LNCaP clone FGC (cell line): ENCODE data around the gene GNAS.

Experiments
- DNase-seq: peaks from one replicate; pipeline ENCODE4 v3.0.0-alpha.2; 2011; ENCODE audit warnings: low read depth
- H3K4me3 ChIP-seq: 2 replicates; pipeline ENCODE4 v1.5.1; 2011; ENCODE audit warnings: mild to moderate bottlenecking, low read depth, low read length, control low read depth
- TF ChIP-seq, protein P1 (sequence below): IDR thresholded peaks from 2 replicates; pipeline ENCODE4 v1.5.1; 2012; ENCODE audit warnings: mild to moderate bottlenecking; ENCODE audit not compliant: control insufficient read depth, insufficient read depth; ENCODE audit errors: extremely low read depth

Gene GNAS

DNA sequence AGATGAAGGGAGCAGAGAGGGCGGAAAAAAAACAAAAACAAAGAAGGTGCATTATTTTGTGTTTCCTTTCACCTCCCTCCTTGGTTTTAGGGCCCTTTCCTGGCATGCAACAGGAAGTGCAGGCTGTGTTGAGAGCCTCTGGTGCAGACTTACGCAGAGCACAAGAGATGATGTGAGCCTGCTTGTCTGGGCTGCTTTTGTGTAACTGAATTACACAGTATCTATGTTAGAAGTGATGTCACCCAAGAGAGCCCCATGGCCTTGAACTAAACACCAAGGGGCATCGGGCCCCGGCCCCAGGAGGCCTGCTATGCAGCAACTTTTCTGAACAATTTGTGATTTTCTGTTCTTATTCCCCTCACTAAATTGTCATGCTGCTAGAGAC lies 25.5 kb downstream of the GNAS start:
- no peak for DNase-seq
- H3K4me3 ChIP-seq: no peak overlapping the region
- TF ChIP-seq, protein P1, sequence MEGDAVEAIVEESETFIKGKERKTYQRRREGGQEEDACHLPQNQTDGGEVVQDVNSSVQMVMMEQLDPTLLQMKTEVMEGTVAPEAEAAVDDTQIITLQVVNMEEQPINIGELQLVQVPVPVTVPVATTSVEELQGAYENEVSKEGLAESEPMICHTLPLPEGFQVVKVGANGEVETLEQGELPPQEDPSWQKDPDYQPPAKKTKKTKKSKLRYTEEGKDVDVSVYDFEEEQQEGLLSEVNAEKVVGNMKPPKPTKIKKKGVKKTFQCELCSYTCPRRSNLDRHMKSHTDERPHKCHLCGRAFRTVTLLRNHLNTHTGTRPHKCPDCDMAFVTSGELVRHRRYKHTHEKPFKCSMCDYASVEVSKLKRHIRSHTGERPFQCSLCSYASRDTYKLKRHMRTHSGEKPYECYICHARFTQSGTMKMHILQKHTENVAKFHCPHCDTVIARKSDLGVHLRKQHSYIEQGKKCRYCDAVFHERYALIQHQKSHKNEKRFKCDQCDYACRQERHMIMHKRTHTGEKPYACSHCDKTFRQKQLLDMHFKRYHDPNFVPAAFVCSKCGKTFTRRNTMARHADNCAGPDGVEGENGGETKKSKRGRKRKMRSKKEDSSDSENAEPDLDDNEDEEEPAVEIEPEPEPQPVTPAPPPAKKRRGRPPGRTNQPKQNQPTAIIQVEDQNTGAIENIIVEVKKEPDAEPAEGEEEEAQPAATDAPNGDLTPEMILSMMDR: no peak

DNA sequence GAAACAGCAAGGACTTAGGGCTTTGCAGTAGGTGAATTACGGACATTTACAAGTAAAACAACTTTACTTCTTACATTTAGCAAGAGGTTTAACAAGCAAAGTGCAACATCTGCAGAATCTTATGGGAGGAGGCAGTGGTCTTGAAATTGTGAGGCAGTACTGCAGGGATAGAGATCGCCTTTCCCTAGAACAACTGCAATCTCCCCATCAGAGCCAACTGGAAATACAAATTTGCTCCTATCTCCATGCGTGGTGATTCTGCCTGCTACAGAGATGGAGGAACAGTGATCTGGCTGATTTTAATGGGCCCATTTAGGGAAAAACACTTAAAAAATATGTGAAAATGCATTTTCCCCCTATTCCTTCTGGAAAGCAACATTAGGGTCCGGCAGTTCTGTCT lies 25.9 kb downstream of the GNAS start:
- TF ChIP-seq, protein P1: no peak
- no peak overlapping the region for H3K4me3 ChIP-seq
- DNase-seq: no peak

DNA sequence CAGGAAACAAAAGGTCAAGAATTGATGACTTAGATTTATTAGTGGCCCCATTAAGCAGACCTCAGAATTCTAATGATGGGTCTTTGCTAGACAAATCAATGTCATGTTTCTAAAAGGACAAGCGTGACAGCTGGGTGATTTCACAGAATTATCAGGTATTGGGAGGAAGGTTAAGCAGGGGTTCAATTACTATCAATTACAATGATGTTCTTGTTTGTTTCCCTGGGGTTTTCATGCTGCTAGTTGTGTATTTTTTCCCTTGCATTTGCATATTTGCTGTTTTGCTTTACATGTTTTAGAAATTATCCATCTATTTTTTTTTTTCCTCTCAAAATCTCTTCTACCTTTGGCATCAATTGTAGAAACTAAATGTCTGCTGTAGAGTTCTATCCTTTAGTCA lies 27.9 kb downstream of the GNAS start:
- TF ChIP-seq, protein P1: no peak
- DNase-seq: no peak
- no peak overlapping the region for H3K4me3 ChIP-seq

DNA sequence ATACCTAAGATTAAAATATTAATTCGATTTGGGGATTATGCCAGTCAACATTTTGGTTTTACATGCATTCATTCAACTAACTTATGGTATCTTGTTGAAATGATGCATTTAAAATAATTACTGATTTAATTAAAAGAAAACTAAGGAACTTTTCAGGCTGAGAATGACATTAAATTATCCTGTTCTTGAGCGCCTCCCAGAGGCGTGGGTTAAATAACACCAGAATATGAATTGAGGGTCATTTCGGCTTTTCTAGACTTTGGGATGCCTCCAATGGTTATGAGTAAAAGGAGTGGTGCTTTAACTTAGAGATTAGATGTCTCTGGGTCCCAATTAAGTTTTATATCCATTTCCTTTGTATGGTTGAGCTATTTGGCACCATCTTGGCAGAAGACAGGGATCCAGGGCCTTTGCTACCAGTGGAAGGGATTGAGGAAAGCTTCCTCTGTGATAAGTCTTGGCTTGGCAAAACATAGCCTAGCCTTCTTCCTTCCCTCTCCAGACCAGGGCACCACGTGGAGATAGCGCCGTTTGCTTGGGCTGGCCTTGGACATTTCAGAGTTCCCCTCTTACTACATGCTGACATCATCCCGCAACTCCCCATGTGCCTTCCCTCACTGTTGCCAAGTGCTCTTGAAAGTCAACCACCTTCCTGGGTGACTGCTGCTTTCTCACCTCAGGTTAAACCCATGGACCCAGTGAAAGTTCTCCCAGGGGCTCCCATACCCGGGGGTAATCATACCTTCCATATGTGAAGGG lies 28.7 kb downstream of the GNAS start:
- TF ChIP-seq, protein P1: no peak
- no peak overlapping the region for H3K4me3 ChIP-seq
- DNase-seq: no peak

DNA sequence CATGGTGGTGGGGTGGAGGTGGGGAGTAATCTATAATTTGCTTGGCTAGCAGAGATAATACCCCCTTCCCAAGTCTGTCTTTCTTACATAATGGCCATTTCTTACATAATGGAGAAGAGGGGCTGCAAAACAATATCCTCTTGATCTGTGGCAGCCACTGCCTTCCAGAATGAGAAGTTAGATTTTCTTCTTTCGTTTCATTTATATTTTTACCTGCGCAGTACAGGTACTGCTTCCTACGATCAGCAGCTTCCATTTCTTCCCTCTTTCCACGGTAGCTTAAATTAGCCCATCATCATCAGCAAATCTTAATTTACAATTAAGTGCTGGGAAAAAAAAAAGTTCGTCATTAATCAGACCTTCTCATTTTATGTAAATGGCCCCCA lies 30.2 kb downstream of the GNAS start:
- H3K4me3 ChIP-seq: no peak overlapping the region
- no peak for DNase-seq
- TF ChIP-seq, protein P1: no peak

DNA sequence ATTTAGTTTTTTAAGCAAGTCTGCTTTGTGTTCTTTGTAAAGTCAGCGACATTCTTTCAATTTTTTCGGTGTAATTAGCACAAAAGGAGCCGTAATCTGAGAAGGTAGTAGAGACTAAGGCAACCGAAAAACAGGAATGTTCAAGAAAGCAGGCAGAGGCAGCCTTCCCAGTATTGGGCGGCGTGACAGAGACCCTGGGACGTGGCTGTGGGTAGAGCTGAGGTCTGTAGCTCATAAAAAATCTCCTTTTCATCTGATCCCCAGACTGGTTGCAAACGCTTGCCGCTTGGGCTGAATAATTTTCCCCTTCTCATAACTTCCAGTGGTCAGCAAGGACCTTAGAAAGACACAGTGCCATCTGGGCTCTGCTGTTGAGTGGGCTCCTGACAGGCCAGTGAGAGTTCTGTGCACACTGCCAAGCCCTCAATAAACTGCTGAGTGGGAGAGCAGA lies 30.8 kb downstream of the GNAS start:
- no peak overlapping the region for H3K4me3 ChIP-seq
- TF ChIP-seq, protein P1: no peak
- DNase-seq: no peak

DNA sequence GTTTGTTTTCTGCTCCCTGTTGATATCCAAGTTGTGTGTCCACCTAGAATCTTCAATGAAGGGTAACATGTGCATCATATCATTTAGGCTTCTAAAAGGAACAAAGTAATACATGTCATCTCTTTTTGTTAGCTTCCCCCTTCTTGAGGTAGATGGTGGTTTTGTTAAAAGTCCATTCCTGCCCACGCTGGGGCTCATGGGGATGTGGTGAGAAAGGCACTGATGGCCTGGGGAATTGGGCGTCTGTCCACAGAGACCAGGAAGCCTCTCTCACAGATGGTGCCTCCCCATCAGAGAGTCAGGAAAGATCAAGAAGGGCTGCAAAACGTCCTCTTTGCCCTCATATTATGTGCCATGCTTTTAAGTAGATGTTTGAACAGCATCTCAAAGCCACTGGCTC lies 32.5 kb downstream of the GNAS start:
- H3K4me3 ChIP-seq: no peak overlapping the region
- no peak for DNase-seq
- TF ChIP-seq, protein P1: no peak
